ENCODE measurements around the gene ABCC4.
"Not testable (repeated sequence)": the region's sequence is repeated elsewhere in the genome, so short reads cannot be mapped to it uniquely, and the experiment has no call there.

ABCC4 gene

DNA sequence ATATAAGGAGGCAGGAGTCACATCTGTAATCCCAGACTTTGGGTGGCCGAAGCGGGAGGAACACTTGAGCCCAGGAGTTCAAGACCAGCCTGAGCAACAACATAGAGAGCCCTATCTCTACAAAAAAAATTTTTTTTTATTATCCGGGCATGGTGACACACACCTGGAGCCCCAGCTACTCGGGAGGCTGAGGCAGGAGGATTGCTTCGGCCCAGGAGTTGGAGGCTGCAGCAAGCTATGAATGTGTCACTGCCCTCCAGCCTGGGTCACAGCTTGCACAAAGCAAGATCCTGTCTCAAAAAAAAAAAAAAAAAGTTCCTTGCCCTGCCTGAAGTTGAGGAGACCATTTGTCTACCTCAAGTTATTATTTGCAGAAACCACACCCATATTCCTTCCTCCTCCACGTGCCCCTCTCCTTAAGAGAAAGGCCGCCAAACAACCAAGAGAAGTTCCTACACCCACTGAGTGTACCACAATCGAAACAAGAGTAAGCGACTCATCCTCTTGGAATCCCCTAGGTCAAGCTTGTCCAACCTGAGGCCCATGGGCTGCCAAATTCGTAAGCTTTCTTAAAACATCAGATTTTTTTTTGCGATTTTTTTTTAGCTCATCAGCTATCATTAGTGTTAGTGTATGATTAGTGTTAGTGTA lies 2.2 kb downstream of the ABCC4 start:
- DNase-seq: no peak

- no peak for DNase-seq
Measured at GRCh38 chr13:95298169-95298965, 2.9 kb downstream of the ABCC4 start.

- peak in 2 of 3 experiments; percentile 40 to 67 for DNase-seq
Measured at GRCh38 chr13:95296326-95296925, 4.8 kb downstream of the ABCC4 start.

GRCh38 chr13:95295026-95295425 lies 6.2 kb downstream of the ABCC4 start:
- no peak for DNase-seq

DNA sequence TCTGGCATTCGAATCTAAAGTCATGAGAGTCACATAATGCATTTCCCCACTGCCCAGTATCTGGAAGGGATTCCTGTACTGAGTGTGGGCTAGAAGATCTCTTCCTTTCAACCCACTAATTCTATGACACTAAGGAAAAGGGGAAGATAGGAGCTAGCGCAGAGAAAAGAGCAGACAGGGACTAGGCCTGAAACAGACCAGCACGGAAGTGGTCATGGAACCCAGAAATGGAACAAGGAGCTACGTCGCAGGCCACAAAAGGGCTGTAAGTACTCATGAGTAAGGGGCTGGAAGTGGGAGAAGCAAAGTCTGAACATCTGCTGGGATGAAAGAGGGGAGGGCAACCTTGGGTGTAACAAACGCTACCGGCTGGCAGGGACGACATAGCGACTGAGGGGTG lies 8.6 kb downstream of the ABCC4 start:
- no peak for DNase-seq

DNA sequence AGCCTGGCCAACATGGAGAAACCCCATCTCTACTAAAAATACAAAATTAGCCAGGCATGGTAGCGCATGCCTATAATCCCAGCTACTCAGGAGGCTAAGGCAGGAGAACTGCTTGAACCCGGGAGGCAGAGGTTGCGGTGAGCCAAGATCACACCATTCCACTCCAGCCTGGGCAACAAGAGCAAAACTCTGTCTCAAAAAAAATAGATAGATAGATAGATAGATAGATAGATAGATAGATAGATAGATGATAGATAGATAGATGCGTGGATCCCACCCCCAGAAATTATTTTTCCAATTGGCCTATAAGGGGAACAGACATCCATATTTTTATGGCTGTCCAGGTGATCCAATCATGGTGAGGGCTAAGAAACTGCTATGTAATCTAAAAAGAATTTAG lies 11.3 kb downstream of the ABCC4 start:
- DNase-seq: not testable (repeated sequence)

- peak in 1 of 3 experiments; percentile 61 for DNase-seq
Measured at GRCh38 chr13:95289020-95289444, 12.2 kb downstream of the ABCC4 start.

DNA sequence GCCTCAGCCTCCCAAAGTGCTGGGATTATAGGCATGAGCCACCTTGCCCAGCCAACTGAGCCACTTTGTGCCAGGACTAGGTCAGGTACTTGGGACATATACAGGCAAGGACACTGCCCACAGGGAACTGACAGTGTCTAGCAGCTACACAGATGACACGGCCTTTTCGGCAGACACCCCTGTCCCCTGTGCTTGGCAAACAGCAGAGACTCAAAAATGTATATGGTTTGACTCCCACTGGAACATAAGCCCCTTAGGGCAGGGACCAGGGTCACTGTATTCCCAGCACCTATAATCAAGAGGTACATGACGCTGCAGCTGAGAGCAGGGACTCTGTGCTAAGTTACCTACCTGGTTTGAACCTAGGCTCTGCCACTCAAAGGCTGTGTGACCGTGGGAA lies 16.8 kb downstream of the ABCC4 start:
- DNase-seq: no peak

DNA sequence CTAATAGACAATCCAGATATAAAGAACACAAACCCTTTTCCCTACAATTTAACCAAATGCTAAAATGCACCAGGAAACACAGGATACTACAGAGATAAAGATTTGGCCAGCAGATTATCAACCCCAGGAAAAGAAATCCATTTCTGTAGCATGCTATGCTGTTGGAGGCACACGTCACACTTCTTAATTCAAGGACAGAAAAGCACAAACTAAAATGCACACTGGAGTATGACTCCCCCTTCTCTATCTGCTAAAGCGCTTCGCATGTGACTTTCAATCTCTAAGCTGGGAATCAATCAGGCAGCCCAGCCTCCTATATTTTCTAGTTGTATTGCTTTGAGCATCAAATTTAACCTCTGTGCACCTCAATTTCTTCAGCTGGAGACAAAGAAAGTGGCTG lies 22.2 kb downstream of the ABCC4 start:
- no peak for DNase-seq

DNA sequence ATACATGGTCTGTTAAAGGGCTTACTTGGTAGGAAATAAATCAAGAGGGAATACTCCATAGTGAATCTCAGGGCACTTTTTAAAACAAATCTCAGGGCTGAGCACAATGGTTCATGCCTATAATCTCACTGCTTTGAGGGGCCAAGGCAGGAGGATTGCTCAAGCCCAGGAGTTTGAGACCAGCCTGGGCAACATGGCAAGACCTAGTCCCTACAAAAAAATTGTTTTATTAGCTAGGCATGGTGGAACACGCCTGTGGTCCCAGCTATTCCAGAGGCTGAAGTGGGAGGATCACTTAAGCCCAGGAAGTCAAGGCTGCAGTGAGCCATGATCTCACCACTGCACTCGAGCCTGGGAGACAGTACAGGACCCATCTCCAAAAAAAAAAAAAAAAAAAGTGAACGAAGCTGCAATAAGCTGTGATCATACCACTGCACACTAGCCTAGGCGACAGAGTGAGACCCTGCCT lies 25.2 kb downstream of the ABCC4 start:
- DNase-seq: no peak

GRCh38 chr13:95275322-95276036 lies 25.8 kb downstream of the ABCC4 start:
- peak in 2 of 3 experiments; percentile 54 to 87 for DNase-seq

- DNase-seq: not testable (repeated sequence)
Measured at GRCh38 chr13:95273592-95274132, 27.6 kb downstream of the ABCC4 start.

DNA sequence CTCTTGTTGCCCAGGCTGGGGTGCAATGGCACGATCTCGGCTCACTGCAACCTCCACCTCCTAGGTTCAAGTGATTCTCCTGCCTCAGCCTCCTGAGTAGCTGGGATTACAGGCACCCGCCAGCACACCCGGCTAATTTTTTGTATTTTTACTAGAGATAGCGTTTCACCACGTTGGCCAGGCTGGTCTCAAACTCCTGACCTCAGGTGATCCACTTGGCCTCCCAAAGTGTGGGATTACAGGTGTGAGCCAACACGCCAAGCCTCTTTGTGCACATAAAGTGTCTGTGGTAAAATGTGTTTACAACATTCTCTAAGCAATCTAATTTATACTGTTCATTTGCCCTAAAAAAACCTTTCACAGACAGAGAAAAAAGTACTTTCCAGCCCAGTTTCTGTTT lies 29.2 kb downstream of the ABCC4 start:
- DNase-seq: not testable (repeated sequence)

DNA sequence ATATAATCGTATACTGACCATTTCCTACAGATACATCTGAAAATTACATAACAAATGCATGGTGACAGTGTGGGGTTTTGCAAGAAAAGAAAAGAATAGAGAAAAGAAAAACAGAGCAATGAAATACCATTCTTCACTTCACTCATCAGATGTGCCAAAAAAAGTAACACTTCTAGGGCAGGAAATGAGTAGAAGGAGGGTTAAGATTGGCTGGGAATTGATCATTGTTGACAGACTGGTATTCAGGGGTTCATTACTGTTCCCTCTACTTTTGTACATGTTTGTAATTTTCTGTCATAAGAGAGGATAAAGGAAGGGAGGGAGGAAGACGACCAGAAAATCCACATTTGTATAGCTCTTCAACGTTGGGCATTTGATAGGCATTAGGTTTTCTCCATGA lies 31.5 kb downstream of the ABCC4 start:
- no peak for DNase-seq

- DNase-seq: not testable (repeated sequence)
Measured at GRCh38 chr13:95268343-95269065, 32.7 kb downstream of the ABCC4 start.

DNA sequence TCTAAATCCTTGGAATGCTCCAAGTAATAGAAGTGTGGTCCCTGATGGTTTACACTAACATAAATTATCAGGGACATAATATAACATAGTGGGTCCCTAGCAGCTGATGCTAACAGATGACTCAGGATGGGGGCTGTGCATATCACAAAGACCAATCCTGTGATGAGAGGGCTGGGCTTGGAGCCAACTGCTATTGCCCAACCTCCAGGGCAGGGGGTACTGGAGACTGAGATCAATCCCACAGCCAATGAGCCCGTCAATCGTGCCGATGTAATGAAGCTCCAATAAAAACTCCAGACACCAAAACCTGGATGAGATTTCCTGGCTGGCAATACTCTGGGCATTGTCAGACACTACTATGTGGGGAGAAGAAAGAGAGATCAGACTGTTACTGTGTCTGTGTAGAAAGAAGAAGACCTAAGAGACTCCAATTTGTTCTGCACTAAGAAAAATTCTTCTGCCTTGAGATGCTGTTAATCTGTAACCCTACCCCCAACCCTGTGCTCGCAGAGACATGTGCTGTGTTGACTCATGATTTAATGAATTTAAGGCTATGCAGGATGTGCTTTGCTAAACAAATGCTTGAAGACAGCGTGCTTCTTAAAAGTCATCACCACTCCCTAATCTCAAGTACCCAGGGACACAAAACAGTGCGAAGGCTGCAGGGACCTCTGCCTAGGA lies 33.4 kb downstream of the ABCC4 start:
- no peak for DNase-seq

DNA sequence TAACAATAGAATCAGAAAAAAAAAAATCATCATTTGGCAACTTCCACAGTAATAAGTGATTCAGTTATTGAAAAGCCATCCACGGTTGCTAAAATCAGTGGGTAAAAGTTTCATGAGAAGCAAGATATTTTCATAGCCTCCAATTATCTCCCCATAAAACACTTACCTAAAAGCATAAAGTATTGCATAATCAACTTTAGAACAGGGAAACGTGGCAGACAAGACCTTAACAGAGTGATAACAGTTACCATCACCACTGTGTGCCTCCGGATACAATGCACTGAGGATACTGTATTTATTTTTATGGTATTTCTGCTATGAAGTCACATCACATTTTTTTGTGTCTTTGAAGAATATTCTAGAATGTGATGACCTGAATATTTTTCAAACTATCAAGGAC lies 37.0 kb downstream of the ABCC4 start:
- no peak for DNase-seq

DNA sequence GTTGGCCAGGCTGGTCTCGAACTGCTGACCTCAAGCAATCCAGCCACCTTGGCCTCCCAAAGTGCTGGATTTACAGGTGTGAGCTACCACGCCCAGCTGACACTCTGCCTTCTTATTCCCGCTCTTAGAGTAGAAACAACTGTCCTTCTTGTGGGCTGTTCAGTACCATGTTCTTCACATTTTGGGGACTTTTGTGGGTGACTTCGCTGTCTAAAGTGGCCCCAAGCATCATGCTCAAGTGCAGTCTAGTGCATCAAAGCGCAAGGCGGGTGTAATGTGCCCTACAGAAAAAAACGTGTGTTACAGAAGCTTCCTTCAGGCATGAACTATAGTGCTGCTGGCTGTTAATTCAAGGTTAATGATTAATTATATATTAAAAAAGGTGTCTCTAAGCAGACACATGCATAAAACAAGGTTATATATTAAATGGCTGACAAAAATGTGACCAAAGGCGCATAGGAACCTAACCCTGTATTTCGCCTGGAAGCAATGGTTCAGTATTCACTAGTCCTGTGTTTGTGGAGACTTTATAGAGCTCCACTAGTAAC lies 38.3 kb downstream of the ABCC4 start:
- DNase-seq: no peak

GRCh38 chr13:95261956-95262355 lies 39.3 kb downstream of the ABCC4 start:
- DNase-seq: no peak

GRCh38 chr13:95260031-95260525 lies 41.2 kb downstream of the ABCC4 start:
- DNase-seq: no peak

GRCh38 chr13:95258619-95259194 lies 42.5 kb downstream of the ABCC4 start:
- peak in 1 of 3 experiments; percentile 41 for DNase-seq

All from NCI-H1417 (cell line).